ENCODE results near the gene COPS2.
"Not testable (repeated sequence)": the region's sequence is repeated elsewhere in the genome, so short reads cannot be mapped to it uniquely, and the experiment has no call there.

The COPS2 gene

DNA sequence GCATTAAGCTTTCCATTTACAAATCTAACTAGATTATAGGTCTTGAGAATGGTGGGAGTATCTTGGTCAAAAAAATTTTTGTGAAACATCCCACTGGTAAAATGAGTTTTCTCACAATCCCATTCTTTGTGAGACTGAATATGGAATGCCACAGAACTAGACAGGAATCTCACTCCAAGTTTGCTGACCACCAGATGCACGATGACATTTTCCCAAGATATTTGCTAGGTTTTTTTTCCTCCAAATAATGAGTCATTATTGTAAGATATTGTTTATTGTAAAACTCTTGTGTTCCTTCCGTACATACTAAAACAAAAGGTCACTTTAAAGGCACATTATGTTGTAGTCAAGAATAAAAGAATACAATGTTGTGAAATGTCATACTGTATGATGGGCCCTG lies 53.9 kb downstream of the COPS2 start:
- no peak for DNase-seq

DNA sequence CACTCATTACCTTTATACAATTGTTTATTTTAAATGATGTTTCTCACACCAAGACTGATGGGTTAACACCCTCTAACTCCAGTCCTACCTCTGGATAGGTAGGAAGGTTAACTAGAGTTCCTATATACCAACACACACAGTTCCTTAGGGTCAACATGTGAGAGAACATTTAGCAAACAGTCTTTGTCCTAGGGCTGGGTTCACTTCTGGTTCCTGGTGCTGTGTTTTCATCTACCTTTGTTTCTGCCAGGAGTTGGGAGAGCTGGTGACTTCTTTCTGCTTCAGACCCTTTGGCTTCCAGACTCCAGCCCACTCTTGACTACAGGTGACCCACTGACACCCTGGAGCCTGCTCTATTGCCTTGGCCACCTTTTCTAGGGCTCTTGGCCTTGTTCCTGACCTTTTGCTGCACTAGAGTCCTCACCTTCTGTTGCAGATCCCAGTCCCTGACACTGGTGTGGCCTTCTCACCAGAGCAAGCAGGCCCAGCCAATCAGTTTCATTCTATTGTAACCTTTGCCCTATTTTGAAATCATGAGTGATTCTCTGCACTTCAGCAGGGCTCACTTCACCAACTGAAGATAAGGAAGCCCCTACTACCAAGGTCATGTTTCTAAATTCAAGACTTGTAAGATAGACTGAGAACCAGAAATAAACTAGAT lies 59.2 kb downstream of the COPS2 start:
- DNase-seq, result no peak

DNA sequence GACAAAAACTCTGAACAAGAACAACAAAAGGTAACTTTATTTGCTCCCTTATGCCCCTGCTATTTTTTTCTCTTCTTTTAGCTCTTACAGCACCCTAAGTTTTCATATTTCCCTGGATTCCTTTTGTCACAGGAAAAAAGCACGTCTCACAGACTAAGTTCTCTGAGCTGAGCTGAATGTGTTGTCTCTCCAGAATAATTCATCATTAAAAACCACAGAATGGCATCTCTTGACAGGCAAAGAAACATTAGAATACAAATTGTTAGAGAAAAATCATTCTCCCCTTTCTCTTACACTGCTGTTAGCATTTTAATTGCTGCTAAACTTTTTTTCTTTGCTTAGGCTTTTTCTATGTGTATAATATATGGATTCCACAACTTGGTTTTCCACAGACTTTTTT lies 60.5 kb downstream of the COPS2 start:
- no peak for DNase-seq

DNA sequence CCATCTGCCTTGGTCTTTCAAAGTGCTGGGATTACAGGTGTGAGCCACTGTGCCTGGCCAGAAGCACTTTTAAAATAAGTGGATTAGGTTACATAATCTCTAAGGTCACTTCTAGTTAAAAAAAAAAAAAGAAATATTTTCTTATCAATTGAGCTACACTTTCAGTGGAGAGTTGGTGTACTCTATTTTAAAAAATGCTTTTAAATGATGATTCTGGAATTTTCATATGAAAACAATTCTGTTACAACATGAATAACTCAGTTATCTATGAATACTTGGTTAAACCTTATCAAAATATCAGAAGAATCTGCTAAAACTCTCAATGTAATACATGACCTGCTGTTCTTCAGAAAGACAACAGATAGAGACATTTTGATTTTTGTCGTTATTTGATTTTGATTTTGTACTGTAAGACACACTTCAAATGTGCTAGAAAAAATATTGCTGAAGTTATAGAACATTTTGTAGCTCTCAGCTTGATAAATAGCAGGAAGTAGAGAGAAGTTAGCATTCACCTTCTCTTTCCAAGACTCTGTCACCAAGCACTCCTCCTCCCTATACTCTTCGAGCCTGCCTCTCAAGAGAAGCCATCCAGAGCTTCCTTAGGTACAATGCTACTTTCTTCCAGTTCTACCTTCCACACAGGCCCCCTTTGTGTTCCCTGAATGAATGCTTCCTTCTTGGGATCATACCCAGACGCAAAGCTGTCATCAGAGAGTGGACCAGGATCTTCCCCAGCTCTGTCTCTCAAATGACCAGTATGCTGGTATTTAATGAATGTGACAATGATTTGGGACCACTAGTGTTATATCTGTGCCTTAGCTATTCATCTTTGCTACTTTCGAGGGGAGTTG lies 61.9 kb downstream of the COPS2 start:
- DNase-seq, result no peak

DNA sequence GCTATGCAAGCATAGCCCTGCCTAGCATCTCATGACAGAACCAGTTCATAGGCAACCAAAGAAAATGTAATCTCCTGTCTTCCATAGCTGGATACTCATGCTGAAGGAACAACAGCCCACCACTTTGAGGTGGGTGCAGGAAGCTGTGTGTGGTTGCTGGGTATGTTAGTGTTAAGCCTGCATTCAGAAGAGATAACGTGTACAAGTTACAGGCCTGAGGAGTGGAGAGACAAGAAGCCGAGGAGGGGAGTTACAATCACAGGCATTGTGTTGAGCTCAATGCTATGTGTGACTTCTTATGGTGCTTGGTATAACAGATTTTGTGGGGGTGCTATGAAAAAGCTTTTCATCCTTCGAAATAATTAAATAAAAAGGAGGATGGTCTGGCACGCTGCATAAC lies 66.4 kb downstream of the COPS2 start:
- no peak for DNase-seq

DNA sequence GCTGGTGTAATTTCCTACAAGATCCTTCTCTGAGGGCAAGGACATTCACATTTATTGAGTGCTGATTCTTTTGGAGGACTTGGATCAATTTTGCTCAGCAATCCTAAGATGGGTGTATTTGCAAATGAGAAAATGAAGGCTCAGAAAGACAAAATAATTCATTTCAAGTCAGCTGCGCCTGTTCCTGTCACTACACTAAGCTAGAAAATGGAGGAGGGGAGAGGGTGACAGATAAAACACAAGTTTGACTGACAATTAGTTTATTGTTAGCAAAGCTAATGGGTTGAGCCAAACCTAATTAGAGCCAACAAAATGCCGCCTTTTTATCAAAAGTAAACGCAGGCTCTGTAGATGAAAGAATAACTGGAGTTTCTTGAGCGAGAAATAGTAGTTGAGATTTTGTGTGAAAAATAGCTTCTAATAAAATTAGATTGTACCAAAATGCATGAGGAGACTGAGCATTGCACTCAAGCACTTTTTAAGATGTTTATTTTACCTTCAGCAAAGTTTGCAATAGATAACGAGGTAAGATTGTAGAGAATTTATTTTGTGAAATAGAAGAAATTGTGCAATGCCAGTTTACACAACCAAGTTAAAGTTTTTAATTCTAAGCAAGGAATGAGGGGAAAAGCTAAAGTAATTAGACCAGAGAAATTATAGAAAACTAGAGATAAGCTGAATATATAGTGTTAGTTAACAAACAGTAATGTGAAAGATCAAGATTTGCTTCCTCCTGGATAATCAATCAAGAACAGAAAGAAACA lies 69.5 kb downstream of the COPS2 start:
- DNase-seq, result no peak

DNA sequence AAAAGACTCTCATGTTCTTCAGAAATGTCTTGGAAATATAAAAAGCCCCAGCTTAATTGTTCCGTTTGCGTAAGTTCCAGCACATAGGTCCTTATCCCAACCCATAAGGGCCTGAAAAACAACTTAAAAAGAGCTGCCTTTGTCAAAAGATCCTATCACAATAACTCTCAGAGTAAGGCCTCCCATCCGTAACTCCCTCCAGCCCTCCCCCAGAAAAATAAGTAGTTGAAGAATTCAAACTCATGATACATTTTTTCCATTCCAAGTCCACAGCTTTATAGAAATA lies 71.2 kb downstream of the COPS2 start:
- no peak for DNase-seq

DNA sequence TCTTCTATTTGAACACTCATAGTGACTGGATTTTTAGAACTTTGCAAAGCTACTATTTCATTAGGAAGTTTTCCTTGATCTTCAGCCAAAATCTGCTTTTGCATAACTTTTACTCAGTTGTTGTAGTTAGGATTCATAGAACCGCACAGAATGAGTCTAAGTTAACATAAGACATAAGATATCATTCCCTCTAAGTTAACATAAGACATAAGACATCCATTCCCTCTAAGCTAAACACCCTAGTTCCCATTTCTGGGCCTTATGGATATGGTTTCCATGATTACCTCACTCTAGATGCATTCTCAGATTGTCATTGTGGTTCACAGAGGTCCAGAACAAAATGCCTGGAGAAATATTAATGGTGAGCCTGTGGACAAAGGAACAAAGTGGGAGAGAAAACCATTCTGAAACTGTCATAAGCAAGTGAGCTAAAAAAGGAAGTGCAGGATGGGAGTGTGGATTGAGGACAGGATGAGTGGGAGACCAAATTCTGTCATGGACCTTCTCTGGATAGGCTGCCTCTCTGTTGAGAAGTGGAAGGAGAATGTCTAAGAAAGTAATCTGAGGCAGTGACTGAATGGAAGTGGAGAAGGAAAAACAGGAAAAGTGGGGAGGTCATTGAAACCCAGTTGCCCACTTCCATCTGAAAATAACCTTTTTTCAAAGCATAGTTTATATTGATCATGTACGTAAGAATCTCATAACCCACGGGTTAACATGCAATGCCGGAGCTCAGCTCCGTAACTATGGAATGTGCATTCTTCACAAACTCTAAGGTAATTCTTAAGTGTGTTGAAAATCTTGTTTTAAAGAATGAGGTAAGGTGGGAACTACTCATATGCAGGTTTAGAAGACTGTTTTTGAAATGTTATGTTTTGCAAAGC lies 71.8 kb downstream of the COPS2 start:
- DNase-seq, result no peak

DNA sequence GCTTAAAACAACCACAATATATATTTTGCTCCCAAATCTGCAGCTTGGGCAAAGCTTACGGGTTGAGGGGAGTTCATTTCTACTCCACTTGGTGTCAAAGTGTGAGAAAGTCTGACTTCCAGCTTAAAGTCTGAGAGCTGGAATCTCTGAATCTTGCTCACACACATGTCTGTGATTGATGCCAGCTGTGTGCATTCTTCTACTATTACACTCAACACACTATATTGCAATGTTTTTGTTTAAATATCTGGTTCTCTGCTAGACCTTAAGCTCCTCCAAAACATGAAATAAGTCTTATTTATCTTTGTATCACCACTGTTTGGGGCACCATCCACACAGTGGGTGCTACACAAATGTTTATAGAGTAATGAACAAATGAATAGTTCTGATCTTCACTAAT lies 72.4 kb downstream of the COPS2 start:
- DNase-seq, result no peak

DNA sequence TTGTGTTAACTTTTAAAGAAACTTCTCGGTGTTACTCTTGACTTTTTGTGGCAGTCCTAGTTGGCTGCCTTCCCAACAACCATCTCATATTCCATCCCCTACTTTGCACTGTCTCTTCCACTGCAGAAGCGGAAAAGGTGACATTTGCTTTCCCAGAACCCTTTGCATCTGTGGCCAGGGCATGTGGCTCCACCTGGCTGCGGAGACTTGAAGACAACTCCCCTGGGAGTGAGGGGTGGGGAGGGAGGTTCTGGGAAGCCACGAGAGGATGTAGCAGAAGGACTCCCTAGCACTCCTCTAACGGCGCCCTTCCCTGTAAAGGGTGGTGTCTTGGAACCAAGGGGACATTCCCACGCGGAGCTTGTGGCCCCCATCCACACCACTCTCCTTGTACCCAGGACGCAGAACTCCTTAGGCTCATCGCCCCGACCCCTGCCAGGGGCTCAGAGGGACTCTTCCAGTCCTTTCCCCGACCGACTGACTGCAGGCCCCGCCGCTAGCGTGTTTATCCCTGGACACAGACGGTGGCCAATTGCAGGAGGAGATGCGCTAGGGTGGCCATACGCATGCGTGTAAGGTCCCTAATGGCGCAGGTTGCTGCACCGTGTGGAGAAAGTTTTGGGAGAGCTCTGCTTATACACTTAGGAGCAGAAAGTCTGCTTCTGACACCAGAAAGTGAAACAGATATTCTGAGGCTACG lies 75.9 kb downstream of the COPS2 start:
- no peak for DNase-seq

DNA sequence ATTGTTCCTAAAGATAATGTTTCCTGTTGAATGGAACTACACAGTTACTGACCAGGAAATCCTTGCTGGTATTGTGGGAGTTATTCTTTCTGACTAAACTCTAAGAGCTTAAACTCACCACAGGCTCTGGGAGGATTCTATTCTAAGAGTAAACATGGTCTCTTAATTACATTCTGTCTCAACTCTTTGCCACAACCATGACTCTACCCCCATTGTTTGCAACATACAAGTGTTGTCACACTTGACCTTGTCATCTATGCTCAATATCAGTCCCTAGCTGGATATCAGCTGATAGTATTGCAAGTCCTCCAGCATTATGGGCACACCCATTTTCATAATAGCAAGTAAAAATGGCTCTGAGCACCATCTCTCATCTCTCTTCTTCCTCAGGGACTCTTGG lies 79.5 kb downstream of the COPS2 start:
- DNase-seq, result no peak

DNA sequence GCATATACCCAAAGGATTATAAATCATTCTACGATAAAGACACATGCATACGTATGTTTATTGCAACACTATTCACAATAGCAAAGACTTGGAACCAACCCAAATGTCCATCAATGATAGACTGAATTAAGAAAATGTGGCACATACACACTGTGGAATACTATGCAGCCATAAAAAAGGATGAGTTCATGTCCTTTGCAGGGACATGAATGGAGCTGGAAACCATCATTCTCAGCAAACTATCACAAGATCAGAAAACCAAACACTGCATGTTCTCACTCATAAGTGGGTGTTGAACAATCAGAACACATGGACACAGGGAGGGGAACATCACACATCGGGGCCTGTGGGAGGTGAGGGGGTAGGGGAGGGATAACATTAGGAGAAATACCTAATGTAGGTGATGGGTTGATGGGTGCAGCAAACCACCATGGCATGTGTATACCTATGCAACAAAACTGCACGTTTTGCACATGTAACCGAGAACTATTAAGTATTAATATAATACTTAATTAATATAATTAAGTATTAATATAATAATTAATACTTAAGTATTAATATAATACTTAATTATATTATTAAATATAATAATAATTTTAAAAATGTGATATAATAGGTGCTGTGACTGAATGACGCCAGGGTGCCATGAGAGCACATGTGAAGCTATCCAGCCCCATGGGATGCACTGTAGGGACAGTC lies 80.7 kb downstream of the COPS2 start:
- DNase-seq, result not testable (repeated sequence)
